CD8-positive, alpha-beta memory T cell (primary cell): Measurements from ENCODE around the gene ZC3H12A. TPM values are rescaled to one million over a fixed set of nuclear protein-coding genes. Genes with fewer than 3 reads are reported as not detected.

Experiments used
- CTCF ChIA-PET: fragments of 350-600 bp; sonication (Branson Sonifier 250); formaldehyde crosslinking; loops from one replicate; lab custom pipeline; 2021; ENCODE audit warnings: antibody characterized with exemption; lab: Charles Lee
- POLR2A ChIA-PET: fragments of 350-600 bp; sonication (Branson Sonifier 250); formaldehyde crosslinking; loops from one replicate; lab custom pipeline; 2021; ENCODE audit warnings: antibody characterized with exemption; lab: Charles Lee
- DNase-seq, 5 donors: peaks; one replicate each; pipeline versions ENCODE4 v3.0.0 to v3.0.0-alpha.2; 2020 to 2022; ENCODE audit warnings: mixed read lengths in 1 of 5
- H3K27ac ChIP-seq: one replicate; pipeline ENCODE4 v1.7.0; 2013; ENCODE audit warnings: low read depth, mild to moderate bottlenecking, low read length, moderate library complexity
- H3K27me3 ChIP-seq: 2 replicates; pipeline ENCODE4 v1.7.0; 2013; ENCODE audit warnings: low read length, mild to moderate bottlenecking; ENCODE audit not compliant: insufficient read depth, poor library complexity, severe bottlenecking
- H3K36me3 ChIP-seq: 2 replicates; pipeline ENCODE4 v1.7.0; 2013; ENCODE audit warnings: mild to moderate bottlenecking, low read length, moderate library complexity; ENCODE audit not compliant: insufficient read depth
- H3K4me1 ChIP-seq: 2 replicates; pipeline ENCODE4 v1.7.0; 2013; ENCODE audit warnings: mild to moderate bottlenecking, low read length, moderate library complexity; ENCODE audit not compliant: insufficient read depth
- H3K4me3 ChIP-seq: 2 replicates; pipeline ENCODE4 v1.7.0; 2013; ENCODE audit warnings: mild to moderate bottlenecking, low read length
- H3K9me3 ChIP-seq: 2 replicates; pipeline ENCODE4 v1.7.0; 2013; ENCODE audit warnings: mild to moderate bottlenecking, low read length
- H3K27ac Mint-ChIP-seq, 8 donors: one replicate each; pipeline ENCODE4 v1.8.0; 2020 to 2021; ENCODE audit warnings: mixed read lengths in 8 of 8, mild to moderate bottlenecking in 6 of 8, inconsistent platforms in 3 of 8, moderate library complexity in 3 of 8
- H3K27me3 Mint-ChIP-seq, 2 donors: one replicate each; pipeline ENCODE4 v1.8.0; 2020 to 2021; ENCODE audit warnings: mixed read lengths in 2 of 2, mild to moderate bottlenecking in 1 of 2, moderate library complexity in 1 of 2
- H3K36me3 Mint-ChIP-seq, 3 donors: one replicate each; pipeline ENCODE4 v1.8.0; 2020 to 2021; ENCODE audit warnings: mixed read lengths in 3 of 3, inconsistent platforms in 1 of 3, mild to moderate bottlenecking in 1 of 3
- H3K4me1 Mint-ChIP-seq, 3 donors: one replicate each; pipeline ENCODE4 v1.8.0; 2020 to 2021; ENCODE audit warnings: mixed read lengths in 3 of 3, inconsistent platforms in 1 of 3, mild to moderate bottlenecking in 1 of 3
- H3K4me3 Mint-ChIP-seq, 7 donors: one replicate each; pipeline ENCODE4 v1.8.0; 2020 to 2021; ENCODE audit warnings: mixed read lengths in 7 of 7, mild to moderate bottlenecking in 6 of 7, moderate library complexity in 4 of 7, inconsistent platforms in 2 of 7
- H3K9me3 Mint-ChIP-seq, 5 donors: one replicate each; pipeline ENCODE4 v1.8.0; 2020 to 2022; ENCODE audit warnings: mixed read lengths in 5 of 5, mild to moderate bottlenecking in 3 of 5, moderate library complexity in 2 of 5, inconsistent platforms in 1 of 5
- polyA plus RNA-seq: library from polyadenylated mRNA; unstranded; fragments of 300-500 nt; fragmentation: Illumina TruSeq; gene quantifications from one replicate; pipeline ENCODE4 v1.2.3, GENCODE V29; 2021
- total RNA-seq, 2 experiments: library from RNA; stranded (reverse); gene quantifications; one replicate each; pipeline ENCODE4 v1.2.3, GENCODE V29; 2021

The ZC3H12A gene
- total and polyA plus RNA-seq, 3 experiments from 2014 or later, result 11.6 to 33.8 (median 32.7) TPM

DNA sequence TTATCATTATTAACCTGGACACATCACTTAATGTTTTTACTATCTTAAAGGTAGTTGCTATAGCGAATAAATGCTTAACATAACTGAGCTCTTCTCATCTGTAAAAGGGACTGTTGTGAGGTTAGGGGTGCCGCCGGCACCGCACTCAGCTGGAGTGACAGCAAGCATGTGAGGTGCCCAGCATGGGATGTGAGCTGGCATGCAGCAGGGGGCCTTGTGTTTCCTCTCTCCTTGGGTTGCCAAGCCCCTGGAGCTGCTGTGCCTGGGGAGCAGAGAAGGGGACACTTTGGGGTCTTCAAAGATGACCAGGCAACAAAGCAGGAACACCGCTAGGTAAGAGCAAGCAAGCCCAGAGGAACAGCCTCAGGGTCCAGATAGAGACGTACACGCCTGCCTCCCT is 2.1 kb upstream of the ZC3H12A start:
- H3K9me3 Mint-ChIP-seq, result no peaks in the 10 kb centered on the region
- peaks cover 12% of the 10 kb centered on the region for H3K36me3 ChIP-seq
- H3K4me1 ChIP-seq, result peaks cover 36% of the 10 kb centered on the region
- peaks cover 39 to 42% (median 39%) of the 10 kb centered on the region in 3 donors for H3K4me1 Mint-ChIP-seq
- H3K27ac ChIP-seq, result no peak overlapping the region
- H3K27me3 ChIP-seq, result no peaks in the 10 kb centered on the region
- ChIA-PET CTCF (interaction anchor here (1.4 to 11.1 kb wide), 3 partner anchors 14 to 42 kb away, joined by 3 to 160 read pairs (median 105); partner anchors contain the start of gene MEAF6), POLR2A (interaction anchor here (4.4 kb wide), 1 partner anchor 14 kb away, joined by 45 read pairs; no protein-coding TSS in a partner anchor)
- H3K4me3 Mint-ChIP-seq, result peak overlapping the region; percentile 65 to 98 (median 90)
- H3K36me3 Mint-ChIP-seq, result peaks cover 3 to 29% (median 5%) of the 10 kb centered on the region in 3 donors
- no peak overlapping the region for H3K4me3 ChIP-seq
- H3K27ac Mint-ChIP-seq, result peak overlapping the region; percentile 79 to 99 (median 94)
- DNase-seq, result peak in 1 of 5 donors; percentile 9
- H3K27me3 Mint-ChIP-seq, result peaks cover 0 to 3% of the 10 kb centered on the region in 2 donors
- H3K9me3 ChIP-seq, result no peaks in the 10 kb centered on the region

DNA sequence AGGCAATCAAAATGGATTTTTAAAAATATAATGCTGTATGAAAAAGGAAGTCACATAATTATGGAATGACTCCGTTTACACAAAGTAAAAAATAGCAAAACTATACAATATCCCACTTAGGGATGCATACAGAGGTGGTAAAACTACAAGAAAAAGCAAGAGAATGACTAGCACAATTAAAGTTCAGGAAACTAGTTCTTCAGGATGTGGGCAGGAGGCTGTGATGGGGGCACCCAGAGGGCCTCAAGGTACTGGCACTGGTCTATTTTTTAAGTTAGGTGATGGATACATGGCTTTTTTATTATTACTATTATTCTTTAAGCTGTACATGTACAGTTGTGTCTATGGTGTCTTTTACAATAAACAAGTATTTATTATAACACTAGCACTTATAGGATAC is 1.4 kb upstream of the ZC3H12A start:
- peak overlapping the region; percentile 85 for H3K4me3 ChIP-seq
- no peaks in the 10 kb centered on the region for H3K9me3 ChIP-seq
- peaks cover 3 to 35% (median 10%) of the 10 kb centered on the region in 3 donors for H3K36me3 Mint-ChIP-seq
- H3K9me3 Mint-ChIP-seq, result no peaks in the 10 kb centered on the region
- POLR2A ChIA-PET, result interaction anchor here (4.4 kb wide), 1 partner anchor 13 kb away, joined by 45 read pairs; no protein-coding TSS in a partner anchor
- H3K4me1 ChIP-seq, result peaks cover 43% of the 10 kb centered on the region
- H3K27ac ChIP-seq, result peak overlapping the region; percentile 82
- H3K27me3 Mint-ChIP-seq, result peaks cover 0 to 3% of the 10 kb centered on the region in 2 donors
- peak in 2 of 5 donors; percentile 52 to 53 for DNase-seq
- H3K27me3 ChIP-seq, result no peaks in the 10 kb centered on the region
- peak overlapping the region; percentile 81 to 98 (median 93) for H3K4me3 Mint-ChIP-seq
- H3K36me3 ChIP-seq, result peaks cover 18% of the 10 kb centered on the region
- H3K4me1 Mint-ChIP-seq, result peaks cover 43 to 48% (median 43%) of the 10 kb centered on the region in 3 donors
- CTCF ChIA-PET, result interaction anchor here (8.5 to 11.1 kb wide), 2 partner anchors 13 to 17 kb away, joined by 105 to 160 read pairs; no protein-coding TSS in a partner anchor
- peak overlapping the region; percentile 66 to 99 (median 94) for H3K27ac Mint-ChIP-seq

DNA sequence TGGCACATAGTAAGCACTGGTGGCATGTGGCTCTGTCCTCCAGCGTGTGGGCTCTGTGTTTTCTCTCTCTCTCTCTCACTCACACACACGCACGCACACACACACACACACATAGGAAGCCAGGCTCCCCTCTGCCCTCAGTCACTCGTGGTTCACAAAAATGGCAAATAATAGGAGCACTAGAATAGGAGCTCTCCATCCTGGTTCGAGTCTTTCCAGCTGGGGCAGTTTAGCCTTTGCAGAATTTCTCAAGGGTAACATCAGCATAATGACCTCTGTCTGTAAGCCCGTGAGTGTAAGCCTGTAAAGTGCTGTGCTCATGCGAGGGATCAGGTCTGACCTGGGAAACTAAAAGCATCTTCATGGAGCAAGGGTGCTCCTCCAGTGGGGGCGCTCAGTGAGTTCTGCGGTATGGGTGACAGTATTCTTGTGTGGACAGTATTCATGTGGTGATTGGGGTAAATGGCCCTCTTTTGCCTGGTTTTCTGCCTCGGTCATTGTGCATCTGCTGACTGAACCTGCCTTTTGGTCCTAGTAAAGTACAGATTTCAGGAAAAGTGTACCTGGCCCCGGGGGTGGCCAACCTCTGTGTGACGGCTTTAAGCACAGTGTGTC is 842 bp upstream of the ZC3H12A start:
- no peaks in the 10 kb centered on the region for H3K27me3 ChIP-seq
- H3K4me3 ChIP-seq, result peak overlapping the region; percentile 85
- Mint-ChIP-seq H3K27ac (peak overlapping the region; percentile 66 to 99 (median 94)), H3K4me1 (peaks cover 48 to 52% (median 49%) of the 10 kb centered on the region in 3 donors), H3K36me3 (peaks cover 3 to 40% (median 11%) of the 10 kb centered on the region in 3 donors), H3K27me3 (peaks cover 0 to 3% of the 10 kb centered on the region in 2 donors), H3K4me3 (peak overlapping the region; percentile 81 to 98 (median 93)), H3K9me3 (no peaks in the 10 kb centered on the region)
- peak in 4 of 5 donors; percentile 22 to 68 (median 58) for DNase-seq
- H3K27ac ChIP-seq, result peak overlapping the region; percentile 82
- ChIA-PET POLR2A (interaction anchor here (4.4 kb wide), 1 partner anchor 12 kb away, joined by 45 read pairs; no protein-coding TSS in a partner anchor), CTCF (interaction anchor here (1.3 to 11.1 kb wide), 4 partner anchors 8 to 17 kb away, joined by 3 to 160 read pairs (median 55); no protein-coding TSS in a partner anchor)
- peaks cover 49% of the 10 kb centered on the region for H3K4me1 ChIP-seq
- no peaks in the 10 kb centered on the region for H3K9me3 ChIP-seq
- peaks cover 24% of the 10 kb centered on the region for H3K36me3 ChIP-seq

DNA sequence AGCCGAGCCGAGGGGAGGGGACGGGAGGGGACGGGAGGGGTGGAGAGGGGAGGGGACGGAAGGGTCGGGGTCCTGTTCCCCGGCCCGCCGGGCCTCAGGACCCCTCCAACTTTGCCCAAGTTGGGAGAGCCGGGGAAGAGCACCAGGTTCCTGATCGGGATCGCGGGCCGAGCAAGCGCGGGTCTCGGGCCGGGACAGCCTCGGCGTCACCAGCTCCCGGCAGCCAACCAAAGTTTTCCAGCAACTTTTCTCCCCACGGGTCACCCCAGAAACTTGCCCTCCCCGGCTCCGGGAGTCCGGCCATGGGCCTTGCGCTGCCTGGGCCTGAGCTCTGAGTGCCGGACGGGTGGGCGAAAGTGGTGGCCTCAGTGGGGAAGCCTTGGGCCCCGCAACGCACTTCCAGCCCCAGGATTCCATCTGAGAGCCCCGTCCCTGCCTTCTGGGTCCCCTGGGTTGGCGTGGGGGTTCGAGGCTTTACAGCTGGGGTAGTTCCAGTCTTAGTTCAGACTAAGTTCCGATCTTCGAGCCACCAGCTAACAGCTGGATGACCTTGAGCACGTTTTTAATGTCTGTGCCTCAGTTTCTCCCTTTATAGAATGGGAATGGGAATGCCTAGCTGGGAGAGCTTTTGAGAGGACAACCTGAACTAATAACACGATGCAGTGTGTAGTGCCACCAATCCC is 458 bp downstream of the ZC3H12A start:
- Mint-ChIP-seq H3K36me3 (peaks cover 7 to 53% (median 8%) of the 10 kb centered on the region in 3 donors), H3K4me1 (peaks cover 53 to 55% (median 53%) of the 10 kb centered on the region in 3 donors), H3K27me3 (peaks cover 0 to 3% of the 10 kb centered on the region in 2 donors), H3K4me3 (peak overlapping the region; percentile 93 to 98 (median 95)), H3K9me3 (no peaks in the 10 kb centered on the region), H3K27ac (peak overlapping the region; percentile 97 to 100 (median 99))
- ChIA-PET CTCF (interaction anchor here (1.3 to 11.1 kb wide), 5 partner anchors 8 to 385 kb away, joined by 3 to 160 read pairs (median 6); partner anchors contain the start of gene MTF1), POLR2A (interaction anchor here (0.5 to 4.4 kb wide), 4 partner anchors 11 to 216 kb away, joined by 4 to 45 read pairs (median 6); partner anchors contain the start of gene MEAF6)
- H3K9me3 ChIP-seq, result no peaks in the 10 kb centered on the region
- H3K36me3 ChIP-seq, result peaks cover 27% of the 10 kb centered on the region
- no peaks in the 10 kb centered on the region for H3K27me3 ChIP-seq
- peak overlapping the region; percentile 99 for H3K4me3 ChIP-seq
- H3K27ac ChIP-seq, result peak overlapping the region; percentile 98
- H3K4me1 ChIP-seq, result peaks cover 57% of the 10 kb centered on the region
- peak in 1 of 5 donors; percentile 35 for DNase-seq

DNA sequence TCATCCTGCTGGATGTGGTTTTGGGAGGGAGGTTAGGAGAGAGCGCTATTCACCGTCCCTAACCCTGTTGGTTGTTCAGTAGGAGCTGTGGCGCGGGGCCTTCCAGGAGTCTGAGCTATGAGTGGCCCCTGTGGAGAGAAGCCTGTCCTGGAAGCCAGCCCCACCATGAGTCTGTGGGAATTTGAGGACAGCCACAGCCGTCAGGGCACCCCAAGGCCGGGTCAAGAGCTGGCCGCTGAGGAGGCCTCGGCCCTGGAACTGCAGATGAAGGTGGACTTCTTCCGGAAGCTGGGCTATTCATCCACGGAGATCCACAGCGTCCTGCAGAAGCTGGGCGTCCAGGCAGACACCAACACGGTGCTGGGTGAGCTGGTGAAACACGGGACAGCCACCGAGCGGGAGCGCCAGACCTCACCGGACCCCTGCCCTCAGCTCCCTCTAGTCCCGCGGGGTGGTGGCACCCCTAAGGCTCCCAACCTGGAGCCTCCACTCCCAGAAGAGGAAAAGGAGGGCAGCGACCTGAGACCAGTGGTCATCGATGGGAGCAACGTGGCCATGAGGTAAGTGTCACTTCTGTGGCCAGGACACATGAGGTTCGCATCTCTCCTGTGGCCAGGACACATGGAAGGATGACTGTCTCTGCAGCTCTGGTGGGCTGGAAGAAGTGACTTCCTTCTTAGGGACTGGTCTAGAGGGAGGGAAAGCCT is 1.2 kb downstream of the ZC3H12A start:
- H3K36me3 Mint-ChIP-seq, result peaks cover 7 to 59% (median 8%) of the 10 kb centered on the region in 3 donors
- Histone ChIP-seq H3K27me3 (no peaks in the 10 kb centered on the region), H3K27ac (peak overlapping the region; percentile 98), H3K4me3 (peak overlapping the region; percentile 99), H3K4me1 (peaks cover 64% of the 10 kb centered on the region), H3K36me3 (peaks cover 34% of the 10 kb centered on the region), H3K9me3 (no peaks in the 10 kb centered on the region)
- CTCF ChIA-PET, result interaction anchor here (1.5 to 11.1 kb wide), 4 partner anchors 10 to 384 kb away, joined by 5 to 160 read pairs (median 56); partner anchors contain the start of gene MTF1
- H3K9me3 Mint-ChIP-seq, result no peaks in the 10 kb centered on the region
- H3K27me3 Mint-ChIP-seq, result peaks cover 0 to 3% of the 10 kb centered on the region in 2 donors
- DNase-seq, result peak in 1 of 5 donors; percentile 15
- peak overlapping the region; percentile 97 to 100 (median 99) for H3K27ac Mint-ChIP-seq
- H3K4me1 Mint-ChIP-seq, result peaks cover 56 to 58% (median 58%) of the 10 kb centered on the region in 3 donors
- POLR2A ChIA-PET, result interaction anchor here (0.5 to 4.4 kb wide), 5 partner anchors 10 to 215 kb away, joined by 3 to 45 read pairs (median 4); partner anchors contain the start of gene MEAF6
- H3K4me3 Mint-ChIP-seq, result peak overlapping the region; percentile 93 to 98 (median 95)

DNA sequence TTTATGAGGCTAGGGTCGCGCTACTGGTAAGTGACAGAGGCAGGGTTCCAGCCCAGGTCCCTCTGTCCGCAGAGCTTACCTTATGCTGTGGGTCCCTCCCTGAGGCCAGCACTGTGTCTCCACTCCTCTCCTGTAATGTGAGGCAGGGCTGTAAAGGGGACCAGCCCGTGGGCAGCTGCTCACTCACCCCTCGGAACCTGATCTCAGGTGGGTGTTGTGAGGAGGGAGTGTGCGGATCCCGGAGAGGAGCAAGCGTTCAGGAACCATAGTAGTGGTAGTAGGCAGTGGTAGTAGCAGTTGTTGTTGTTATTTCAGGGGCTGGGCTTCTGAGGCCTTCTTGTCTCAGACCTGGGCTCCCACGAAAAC is 1.7 kb downstream of the ZC3H12A start:
- H3K27me3 ChIP-seq, result no peaks in the 10 kb centered on the region
- peaks cover 69% of the 10 kb centered on the region for H3K4me1 ChIP-seq
- peaks cover 39% of the 10 kb centered on the region for H3K36me3 ChIP-seq
- H3K4me1 Mint-ChIP-seq, result peaks cover 56 to 61% (median 58%) of the 10 kb centered on the region in 3 donors
- peaks cover 7 to 64% (median 8%) of the 10 kb centered on the region in 3 donors for H3K36me3 Mint-ChIP-seq
- ChIA-PET POLR2A (interaction anchor here (1.0 to 4.4 kb wide), 3 partner anchors 10 to 39 kb away, joined by 3 to 45 read pairs (median 8); partner anchors contain the start of gene MEAF6), CTCF (interaction anchor here (0.9 to 11.1 kb wide), 5 partner anchors 10 to 384 kb away, joined by 3 to 160 read pairs (median 20); partner anchors contain the start of genes MEAF6 and MTF1)
- H3K27me3 Mint-ChIP-seq, result peaks cover 0 to 3% of the 10 kb centered on the region in 2 donors
- peak overlapping the region; percentile 99 for H3K4me3 ChIP-seq
- peak overlapping the region; percentile 97 to 100 (median 99) for H3K27ac Mint-ChIP-seq
- H3K9me3 Mint-ChIP-seq, result no peaks in the 10 kb centered on the region
- no peak for DNase-seq
- H3K9me3 ChIP-seq, result no peaks in the 10 kb centered on the region
- peak overlapping the region; percentile 98 for H3K27ac ChIP-seq
- peak overlapping the region; percentile 93 to 98 (median 95) for H3K4me3 Mint-ChIP-seq
